Measurements from ENCODE around the gene BGLAP.

The BGLAP gene

GRCh38 chr1:156253634-156254033 is 11.7 kb downstream of the BGLAP start:
- DNase-seq: no peak

GRCh38 chr1:156257711-156258110 is 15.7 kb downstream of the BGLAP start:
- peak in 1 of 56 donors; percentile 36 for DNase-seq

- no peak for DNase-seq
Observed at GRCh38 chr1:156258859-156259258, 16.9 kb downstream of the BGLAP start.

GRCh38 chr1:156259805-156260204 is 17.8 kb downstream of the BGLAP start:
- peak in 26 of 56 donors; percentile 18 to 72 (median 39) for DNase-seq

- DNase-seq: peak in 27 of 56 donors; percentile 17 to 72 (median 44)
Observed at GRCh38 chr1:156260896-156261295, 18.9 kb downstream of the BGLAP start.

- DNase-seq: no peak
Observed at GRCh38 chr1:156262461-156263287, 20.7 kb downstream of the BGLAP start.

GRCh38 chr1:156263288-156263655 is 21.3 kb downstream of the BGLAP start:
- no peak for DNase-seq

- DNase-seq: no peak
Observed at GRCh38 chr1:156266051-156266450, 24.1 kb downstream of the BGLAP start.

GRCh38 chr1:156268336-156268735 is 26.4 kb downstream of the BGLAP start:
- DNase-seq: no peak

- no peak for DNase-seq
Observed at GRCh38 chr1:156270314-156270713, 28.3 kb downstream of the BGLAP start.

GRCh38 chr1:156276532-156276931 is 34.5 kb downstream of the BGLAP start:
- no peak for DNase-seq

- DNase-seq: no peak
Observed at GRCh38 chr1:156276966-156277381, 35.0 kb downstream of the BGLAP start.

GRCh38 chr1:156279837-156280236 is 37.9 kb downstream of the BGLAP start:
- DNase-seq: no peak

- DNase-seq: peak in 7 of 56 donors; percentile 13 to 26 (median 20)
Observed at GRCh38 chr1:156281281-156281680, 39.3 kb downstream of the BGLAP start.

- peak in 1 of 56 donors; percentile 14 for DNase-seq
Observed at GRCh38 chr1:156281693-156282478, 39.9 kb downstream of the BGLAP start.

GRCh38 chr1:156282479-156283222 is 40.7 kb downstream of the BGLAP start, which contains the start of gene SMG5:
SMG5 (minus strand) TSS chr1:156282825; CDS start chr1:156282680, 145 bp downstream.
- peak; percentile 41 to 97 (median 91) for DNase-seq

GRCh38 chr1:156283521-156283920 is 41.5 kb downstream of the BGLAP start:
- DNase-seq: no peak

GRCh38 chr1:156284112-156284511 is 42.1 kb downstream of the BGLAP start, which contains the start of gene TMEM79:
TMEM79 (plus strand) TSS chr1:156284325; CDS start chr1:156285227, 902 bp downstream.
- no peak for DNase-seq

GRCh38 chr1:156284757-156285156 is 42.8 kb downstream of the BGLAP start:
- no peak for DNase-seq

- no peak for DNase-seq
Observed at GRCh38 chr1:156285437-156285836, 43.5 kb downstream of the BGLAP start.

- DNase-seq: no peak
Observed at GRCh38 chr1:156286061-156286460, 44.1 kb downstream of the BGLAP start.
